ENCODE measurements around the gene HP.
"Not testable (repeated sequence)": the region's sequence is repeated elsewhere in the genome, so short reads cannot be mapped to it uniquely, and the experiment has no call there.

HP gene

DNA sequence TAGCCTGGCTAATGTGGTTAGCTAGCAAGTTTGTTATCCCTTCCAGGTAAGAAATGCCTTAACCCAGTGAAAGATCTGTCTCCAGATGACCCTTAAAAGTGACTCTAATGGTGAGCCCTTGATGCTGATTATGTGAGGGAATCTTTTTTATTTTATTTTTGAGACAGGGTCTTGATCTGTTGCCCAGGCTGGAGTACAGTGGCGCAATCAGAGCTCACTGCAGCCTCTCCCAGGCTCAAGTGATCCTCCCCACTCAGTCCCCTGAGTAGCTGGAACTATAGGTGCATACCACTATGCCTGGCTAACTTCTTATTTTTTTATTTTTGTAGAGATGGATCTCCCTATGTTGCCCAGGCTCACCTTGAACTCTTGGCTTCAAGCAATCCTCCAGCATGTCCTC lies 10.8 kb upstream of the HP start:
- DNase-seq: no peak

DNA sequence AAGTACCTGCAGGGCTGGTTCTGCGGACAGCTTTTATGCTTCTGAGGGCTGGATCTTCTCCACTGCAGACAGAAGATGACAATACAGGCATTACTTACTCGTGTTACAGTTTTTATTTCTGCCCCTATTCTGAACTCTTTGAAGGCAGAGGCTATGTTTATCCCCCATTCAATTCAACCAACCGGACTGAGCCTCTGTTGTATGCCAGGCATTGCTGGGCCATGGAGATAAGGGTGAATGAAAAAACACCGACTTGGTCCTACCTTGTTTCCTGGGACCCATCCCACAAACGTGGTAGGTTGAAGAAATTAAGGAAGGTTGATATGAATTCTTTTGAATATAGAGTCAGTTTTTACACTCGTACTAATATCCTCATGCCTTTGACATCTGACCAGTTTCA lies 10.0 kb upstream of the HP start:
- no peak for DNase-seq

DNA sequence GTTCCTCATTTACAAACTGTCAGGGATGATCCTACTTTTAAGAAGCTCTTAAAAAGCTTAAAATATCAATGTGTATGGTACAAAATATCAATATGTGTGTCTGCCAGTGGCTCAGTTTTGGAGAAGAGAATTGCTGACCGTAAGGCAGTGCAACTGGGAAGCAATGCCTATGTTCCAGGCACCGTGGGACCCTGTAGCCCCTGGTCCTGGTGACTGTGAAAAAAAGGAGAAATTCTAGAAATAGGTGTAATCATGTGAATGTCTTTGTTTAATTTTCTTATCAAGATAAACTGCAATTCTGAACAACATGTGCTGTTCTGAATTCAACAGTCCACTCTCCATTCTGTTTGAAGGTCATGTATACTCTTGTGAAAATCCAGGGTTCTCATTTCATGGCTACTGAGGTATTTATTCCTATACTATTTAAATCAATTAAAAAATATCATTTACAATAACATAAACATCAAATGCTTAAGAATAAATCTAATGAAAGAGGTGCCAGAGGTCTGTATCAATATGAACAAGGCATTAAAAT lies 9.4 kb upstream of the HP start:
- no peak for DNase-seq

DNA sequence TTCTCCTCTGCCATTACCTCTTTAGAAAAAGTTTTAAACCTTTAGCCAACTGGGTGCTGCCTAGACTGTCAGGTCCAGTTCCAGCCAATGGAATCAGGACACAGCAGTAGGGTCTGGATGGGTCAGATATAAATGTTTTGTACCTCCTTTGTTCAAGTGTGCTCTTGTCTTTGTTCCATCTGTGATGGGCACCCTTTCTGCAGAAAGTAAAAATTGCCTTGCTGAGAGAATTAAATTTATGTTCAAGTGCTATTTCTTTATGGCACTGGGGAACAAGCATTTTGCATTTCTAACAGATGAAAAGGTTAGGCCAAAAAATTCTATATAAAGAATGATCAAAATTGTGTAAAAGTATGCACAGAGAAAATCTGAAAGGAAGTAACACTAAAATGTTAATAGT lies 5.2 kb upstream of the HP start:
- no peak for DNase-seq

DNA sequence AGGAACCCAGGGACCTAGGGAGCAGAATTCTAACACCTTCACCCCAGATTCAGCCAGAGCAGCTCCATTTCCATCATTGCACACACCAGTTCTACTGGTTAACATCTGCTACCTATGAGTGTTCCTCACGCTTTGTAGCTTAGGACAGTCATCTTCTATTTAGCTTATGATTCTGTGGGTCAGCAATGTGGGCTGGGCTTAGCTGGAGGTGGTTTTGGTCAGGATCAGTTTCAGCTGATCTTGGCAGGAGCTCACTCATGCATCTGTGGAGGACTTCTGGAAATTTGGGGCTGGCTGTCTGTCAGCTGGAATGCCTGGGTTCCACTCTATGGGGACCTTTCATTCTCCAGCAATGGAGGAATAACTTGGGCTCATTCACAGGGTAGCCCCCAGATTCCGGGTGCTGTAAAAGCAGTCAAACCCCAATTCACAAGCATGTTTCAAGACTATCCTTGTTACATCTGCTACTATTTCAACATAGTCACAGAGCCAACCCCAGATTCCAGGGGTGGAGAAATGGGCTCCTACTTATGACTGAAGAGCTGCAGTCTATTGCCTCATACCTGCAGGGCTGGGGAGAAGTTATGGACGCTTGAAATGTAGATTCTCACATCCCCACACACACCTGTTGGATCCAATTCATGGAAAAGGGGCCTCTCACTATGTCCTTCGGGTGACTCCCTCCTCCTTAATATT lies 3.4 kb upstream of the HP start:
- no peak for DNase-seq

DNA sequence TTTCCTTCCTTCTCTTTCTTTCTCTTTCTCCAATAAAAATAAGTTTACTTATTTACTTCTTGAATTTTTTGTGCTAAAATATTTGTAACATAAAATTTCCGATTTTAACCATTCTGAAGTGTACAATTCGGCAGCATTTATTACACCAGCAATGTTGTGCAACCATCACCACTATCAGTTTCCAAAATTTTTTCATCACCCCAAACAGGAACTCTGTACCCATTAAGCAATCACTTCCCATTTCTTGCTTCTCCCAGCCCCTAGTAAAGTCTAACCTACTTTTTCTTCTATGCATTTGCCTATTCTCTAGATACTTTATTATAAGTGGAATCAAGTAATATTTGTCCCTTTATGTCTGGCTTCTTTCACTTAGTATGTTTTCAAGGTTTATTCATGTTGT lies 2.5 kb upstream of the HP start:
- DNase-seq: no peak

DNA sequence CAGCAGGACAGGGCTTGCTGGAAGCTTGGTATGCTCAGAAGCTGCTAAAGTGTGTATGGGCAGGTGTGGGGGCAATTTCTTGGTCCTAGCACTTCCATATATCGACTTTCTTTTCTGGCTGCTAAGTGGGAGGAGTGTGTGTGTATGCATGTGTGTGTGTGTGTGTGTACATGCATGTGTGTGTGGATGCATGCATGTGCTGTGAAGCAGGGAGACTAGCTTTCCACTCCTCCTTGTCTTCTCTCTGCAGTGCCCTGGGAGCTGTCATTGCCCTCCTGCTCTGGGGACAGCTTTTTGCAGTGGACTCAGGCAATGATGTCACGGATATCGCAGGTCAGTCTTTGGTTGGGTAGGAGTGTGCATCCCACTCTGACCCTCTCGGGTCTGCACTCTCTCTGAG lies 1.6 kb downstream of the HP start:
- no peak for DNase-seq

DNA sequence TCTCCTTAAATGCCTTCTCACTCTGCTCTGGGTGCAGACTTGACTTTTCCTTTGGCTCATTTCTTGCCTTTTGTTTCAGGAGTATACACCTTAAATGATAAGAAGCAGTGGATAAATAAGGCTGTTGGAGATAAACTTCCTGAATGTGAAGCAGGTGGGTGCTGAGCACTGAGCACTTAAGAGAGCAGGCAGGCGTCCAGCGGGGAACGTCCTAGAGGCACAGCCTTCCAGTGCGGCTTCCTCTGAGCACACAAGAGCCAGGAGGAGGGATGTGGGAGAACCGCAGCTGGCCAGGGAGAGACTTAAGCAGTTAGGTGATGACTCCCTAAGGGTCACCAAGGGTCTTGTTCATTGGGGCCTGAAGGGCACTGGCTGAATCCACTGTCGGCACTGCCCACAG lies 3.0 kb downstream of the HP start:
- DNase-seq: not testable (repeated sequence)

DNA sequence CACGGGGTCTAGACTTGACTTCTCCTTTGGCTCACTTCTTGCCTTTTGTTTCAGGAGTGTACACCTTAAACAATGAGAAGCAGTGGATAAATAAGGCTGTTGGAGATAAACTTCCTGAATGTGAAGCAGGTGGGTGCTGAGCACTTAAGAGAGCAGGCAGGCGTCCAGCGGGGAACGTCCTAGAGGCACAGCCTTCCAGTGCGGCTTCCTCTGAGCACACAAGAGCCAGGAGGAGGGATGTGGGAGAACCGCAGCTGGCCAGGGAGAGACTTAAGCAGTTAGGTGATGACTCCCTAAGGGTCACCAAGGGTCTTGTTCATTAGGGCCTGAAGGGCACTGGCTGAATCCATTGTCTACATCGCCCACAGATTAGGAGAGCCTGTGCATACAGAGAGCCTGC lies 4.8 kb downstream of the HP start:
- DNase-seq: not testable (repeated sequence)

DNA sequence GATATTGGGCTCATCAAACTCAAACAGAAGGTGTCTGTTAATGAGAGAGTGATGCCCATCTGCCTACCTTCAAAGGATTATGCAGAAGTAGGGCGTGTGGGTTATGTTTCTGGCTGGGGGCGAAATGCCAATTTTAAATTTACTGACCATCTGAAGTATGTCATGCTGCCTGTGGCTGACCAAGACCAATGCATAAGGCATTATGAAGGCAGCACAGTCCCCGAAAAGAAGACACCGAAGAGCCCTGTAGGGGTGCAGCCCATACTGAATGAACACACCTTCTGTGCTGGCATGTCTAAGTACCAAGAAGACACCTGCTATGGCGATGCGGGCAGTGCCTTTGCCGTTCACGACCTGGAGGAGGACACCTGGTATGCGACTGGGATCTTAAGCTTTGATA lies 6.1 kb downstream of the HP start:
- no peak for DNase-seq

DNA sequence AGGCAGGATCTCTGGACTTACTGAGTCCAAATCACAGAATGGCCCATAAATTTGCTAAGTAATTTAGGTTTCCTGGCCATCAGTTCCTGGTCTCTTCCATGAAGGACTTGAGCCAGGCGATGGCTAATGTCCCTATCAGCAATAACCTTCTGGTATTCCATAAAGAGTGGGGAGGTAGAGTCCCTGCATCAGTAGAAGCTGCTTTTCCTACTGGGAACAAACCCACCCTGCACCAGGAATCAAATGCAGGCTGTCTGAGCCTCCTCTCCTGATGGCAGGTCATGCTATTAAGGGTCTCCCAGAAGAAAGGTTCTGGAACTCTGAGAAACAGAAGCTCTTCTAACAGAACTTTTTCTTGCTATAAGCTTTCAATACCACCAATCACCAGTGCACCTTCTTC lies 7.3 kb downstream of the HP start:
- no peak for DNase-seq

DNA sequence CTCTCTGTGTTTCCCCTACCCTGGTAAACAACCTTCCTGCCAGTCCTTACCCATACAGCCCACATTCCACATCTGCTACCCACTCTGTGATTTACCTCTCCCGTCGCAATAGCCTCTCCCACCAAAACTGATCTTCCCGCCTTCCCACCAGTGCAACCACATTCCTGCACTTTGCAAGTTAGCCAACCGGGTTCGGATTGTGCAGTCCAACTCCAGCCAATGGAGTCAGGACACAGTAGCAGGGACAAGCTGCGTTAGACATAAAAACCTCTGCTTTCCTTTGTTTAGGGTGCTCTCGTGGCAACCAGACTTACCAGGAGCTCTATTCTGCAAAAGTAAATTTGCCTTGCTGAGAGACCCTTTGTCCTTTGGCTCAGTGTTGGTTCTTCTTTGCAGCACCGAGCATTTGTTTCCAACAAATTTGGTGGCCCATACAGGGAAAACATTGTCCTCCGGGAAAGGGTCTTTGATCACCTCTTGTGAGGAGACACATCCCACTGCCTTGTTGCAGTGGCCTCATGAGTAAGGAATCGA lies 10.1 kb downstream of the HP start:
- no peak for DNase-seq

DNA sequence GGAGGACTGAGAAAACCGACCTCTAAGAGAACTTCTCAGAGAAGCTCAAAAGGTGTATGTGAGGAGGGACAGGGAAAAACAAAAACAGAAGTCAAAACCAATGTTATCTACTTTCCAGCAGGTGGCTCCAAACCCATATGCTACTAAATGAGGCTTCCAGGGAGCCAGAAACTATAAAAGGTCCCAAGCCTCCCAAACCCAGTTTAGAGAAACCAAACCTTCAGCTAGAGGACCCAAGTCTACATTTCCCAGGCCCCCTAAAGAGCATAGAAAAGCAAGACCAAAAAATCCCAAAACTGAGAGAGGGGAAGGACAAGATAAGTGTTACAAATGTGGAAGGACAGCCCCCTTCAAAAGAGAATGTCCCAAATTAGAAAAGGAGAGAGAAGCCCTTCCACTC lies 12.4 kb downstream of the HP start:
- no peak for DNase-seq

DNA sequence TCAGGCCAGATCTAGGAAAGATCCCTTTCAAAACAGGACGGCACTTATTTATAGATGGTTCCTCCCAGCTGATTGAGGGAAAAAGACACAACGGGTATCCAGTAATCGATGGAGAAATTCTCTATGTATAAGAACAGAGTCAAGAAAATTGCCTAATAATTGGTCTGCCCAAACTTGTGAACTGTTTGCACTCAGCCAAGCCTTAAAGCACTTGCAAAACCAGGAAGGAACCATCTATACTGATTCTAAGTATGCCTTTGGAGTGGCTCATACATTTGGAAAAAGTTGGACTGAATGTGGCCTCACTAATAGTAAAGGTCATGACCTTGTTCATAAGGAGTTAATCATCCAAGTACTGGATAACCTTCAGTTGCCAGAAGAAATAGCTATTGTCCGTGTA lies 14.6 kb downstream of the HP start:
- no peak for DNase-seq

DNA sequence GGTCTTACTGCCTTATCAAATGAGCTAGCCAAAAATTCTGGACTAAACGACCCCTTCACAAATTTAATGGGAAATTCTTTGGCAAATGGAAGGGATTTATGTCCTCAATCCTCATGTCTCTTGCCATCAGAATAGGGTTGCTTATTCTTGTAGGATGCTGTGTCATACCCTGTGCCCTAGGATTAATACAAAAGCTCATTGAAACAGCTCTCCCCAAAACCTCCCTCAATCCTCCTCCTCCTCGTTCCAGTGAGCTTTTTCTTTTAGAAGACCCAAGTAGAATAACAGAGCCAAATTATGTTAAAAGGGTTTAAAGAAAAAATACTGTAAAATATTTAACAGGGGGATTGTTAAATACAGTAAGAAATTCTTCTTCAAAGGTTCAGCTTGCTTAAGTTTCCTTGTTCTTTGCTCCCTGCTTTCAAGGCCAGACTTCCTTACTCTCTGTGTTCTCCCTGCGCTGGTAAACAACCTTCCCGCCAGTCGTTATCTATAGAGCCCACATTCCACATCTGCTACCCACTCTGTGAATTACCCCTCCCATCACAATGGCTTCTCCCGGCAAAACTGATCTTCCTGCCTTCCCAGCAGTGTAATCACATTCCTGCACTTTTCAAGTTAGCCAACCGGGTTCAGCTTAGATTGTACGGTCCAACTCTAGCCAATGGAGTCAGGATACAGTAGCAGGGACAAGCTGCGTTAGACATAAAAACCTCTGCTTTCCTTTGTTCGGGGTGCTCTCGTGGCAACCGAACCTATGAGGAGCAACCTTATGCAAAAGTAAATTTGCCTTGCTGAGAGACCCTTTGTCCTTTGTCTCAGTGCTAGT lies 18.4 kb downstream of the HP start:
- DNase-seq: no peak

DNA sequence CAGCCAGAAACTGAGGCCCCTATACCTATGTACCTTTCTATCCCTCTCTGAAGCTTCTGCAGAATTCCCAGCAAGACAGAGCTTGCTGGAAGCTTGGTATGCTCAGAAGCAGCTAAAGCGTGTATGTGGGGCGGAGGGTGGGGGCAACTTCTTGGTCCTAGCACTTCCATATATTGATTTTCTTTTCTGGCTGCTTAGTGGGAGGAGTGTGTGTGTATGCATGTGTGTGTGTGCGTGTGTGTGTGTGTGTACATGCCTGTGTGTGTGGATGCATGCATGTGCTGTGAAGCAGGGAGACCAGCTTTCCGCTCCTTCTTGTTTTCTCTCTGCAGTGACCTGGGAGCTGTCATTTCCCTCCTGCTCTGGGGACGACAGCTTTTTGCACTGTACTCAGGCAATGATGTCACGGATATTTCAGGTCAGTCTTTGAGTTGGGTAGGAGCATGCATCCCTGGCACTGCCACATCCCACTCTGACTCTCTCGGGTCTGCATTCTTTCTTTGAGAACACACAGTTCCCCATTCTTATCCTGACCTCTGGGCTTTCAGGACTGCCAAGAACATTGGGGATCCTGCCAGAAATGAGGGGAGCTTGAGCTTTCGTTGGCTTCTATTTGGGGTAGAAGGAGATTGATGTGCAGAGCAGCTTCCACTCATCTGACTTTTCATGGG lies 19.4 kb downstream of the HP start:
- DNase-seq: no peak

DNA sequence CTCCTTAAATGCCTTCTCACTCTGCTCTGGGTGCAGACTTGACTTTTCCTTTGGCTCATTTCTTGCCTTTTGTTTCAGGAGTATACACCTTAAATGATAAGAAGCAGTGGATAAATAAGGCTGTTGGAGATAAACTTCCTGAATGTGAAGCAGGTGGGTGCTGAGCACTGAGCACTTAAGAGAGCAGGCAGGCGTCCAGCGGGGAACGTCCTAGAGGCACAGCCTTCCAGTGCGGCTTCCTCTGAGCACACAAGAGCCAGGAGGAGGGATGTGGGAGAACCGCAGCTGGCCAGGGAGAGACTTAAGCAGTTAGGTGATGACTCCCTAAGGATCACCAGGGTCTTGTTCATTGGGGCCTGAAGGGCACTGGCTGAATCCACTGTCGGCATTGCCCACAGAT lies 20.8 kb downstream of the HP start:
- not testable (repeated sequence) for DNase-seq

DNA sequence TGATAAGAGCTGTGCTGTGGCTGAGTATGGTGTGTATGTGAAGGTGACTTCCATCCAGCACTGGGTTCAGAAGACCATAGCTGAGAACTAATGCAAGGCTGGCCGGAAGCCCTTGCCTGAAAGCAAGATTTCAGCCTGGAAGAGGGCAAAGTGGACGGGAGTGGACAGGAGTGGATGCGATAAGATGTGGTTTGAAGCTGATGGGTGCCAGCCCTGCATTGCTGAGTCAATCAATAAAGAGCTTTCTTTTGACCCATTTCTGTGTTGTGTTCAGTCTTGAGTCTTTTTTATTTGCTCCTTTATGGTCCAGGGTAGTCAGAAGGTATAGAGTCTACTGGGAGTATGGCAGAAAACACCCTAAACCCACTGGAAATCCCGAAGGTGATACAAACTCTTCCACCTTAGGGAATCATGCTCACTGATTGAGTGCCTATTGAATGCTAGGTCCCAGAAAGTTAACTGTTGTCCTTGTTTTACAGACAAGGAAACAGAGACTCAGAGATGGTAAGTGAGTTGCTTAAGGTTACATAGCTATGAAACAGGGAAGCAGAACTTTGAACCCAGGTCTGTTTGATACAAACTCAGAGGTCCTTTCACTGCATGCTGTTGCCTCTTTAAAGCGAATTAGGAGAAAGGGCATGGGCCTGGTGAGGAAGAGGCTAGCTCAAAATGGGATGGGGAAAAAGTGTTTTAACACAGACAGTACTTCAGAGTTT lies 22.8 kb downstream of the HP start:
- DNase-seq: not testable (repeated sequence)

DNA sequence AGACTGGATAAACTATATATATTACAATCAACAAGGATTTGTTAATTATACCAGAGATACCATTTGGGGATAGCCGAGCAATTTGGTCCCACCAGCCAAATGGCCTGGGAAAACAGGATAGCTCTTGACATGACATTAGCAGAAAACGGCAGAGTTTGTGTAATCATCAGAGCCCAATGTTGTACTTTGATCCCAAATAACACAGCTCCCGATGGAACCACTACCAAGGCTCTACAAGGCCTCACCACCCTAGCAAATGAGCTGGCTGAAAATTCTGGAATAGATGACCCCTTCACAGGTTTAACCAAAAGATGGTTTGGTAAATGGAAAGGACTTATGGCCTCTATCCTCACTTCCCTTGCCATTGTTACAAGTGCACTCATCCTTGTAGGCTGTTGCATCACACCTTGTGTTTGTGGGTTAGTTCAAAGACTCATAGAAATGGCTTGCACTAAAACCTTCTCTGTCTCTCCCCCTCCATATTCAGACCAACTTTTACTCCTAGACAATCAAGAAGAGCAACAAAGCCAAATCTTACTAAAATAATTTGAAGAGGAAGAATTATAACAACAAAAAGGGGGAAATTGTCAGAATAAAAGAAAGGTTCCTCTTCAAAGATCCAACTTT lies 29.6 kb downstream of the HP start:
- DNase-seq: no peak

DNA sequence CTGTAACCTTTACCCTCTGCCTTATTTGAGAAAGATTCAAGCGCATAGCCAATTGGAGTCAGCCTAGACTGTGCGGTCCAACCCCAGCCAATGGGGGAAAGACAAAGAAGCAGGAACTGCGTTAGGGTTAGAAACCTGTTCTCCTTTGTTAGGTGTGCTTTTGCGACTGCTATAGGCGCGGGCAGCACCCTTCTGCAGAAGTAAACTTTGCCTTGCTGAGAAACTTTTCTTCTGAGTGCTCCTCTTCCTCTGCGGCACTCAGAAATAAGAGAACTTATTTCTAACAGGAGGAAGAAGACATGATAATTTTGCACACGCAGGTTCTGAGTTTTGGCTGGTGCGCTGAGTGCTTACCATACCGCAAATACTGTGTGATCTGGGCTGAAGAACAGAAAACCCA lies 30.1 kb downstream of the HP start:
- no peak for DNase-seq

DNA sequence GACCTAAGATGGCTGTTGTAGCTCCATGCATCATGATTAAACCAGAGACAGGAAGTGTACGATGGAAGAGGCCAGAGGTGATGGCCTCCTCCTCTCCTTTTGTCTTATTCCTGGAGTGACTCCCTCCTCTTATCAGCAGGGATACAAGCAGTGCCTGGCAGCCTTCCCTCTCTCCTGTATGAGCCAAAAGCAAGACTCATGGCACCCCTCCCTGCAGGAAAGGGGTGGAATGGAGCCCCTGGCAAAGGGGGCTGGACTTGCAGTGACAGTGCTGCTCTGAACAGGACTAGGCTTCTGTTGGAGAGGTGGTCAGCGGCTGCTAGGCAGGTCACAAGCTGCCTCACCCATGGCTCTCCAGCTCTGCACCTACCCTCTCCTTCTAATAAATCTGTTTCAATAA lies 30.7 kb downstream of the HP start:
- DNase-seq: no peak

DNA sequence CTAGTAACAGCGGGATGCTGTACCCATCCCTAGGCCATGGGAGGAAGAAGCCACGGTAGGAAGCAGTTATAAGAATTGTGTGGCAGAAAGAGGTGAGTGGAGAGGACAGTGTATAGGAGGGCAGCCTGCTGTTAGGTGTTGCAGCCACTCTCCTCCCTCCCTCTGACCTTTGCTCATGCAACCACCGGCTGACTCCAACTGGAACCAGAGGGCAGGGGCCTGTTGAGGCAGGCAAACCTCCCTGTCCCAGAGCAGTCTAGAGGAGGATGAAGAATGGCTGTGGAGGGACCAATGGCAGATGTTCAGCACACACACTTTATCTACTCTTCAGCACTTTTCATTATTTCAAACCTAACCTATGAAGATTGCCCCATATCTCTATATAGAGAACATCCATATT lies 36.9 kb downstream of the HP start:
- DNase-seq: no peak

Data from stimulated activated naive CD4-positive, alpha-beta T cell treated with Interleukin-2 at 50 U/mL for 16 hours (primary cell).